ENCODE measurements around the gene MANEA.
A peak's percentile ranks its signal among the peaks of the same experiment; 100 is the strongest.
"Not testable (repeated sequence)": the region's sequence is repeated elsewhere in the genome, so short reads cannot be mapped to it uniquely, and the experiment has no call there.

Gene MANEA, protein sequence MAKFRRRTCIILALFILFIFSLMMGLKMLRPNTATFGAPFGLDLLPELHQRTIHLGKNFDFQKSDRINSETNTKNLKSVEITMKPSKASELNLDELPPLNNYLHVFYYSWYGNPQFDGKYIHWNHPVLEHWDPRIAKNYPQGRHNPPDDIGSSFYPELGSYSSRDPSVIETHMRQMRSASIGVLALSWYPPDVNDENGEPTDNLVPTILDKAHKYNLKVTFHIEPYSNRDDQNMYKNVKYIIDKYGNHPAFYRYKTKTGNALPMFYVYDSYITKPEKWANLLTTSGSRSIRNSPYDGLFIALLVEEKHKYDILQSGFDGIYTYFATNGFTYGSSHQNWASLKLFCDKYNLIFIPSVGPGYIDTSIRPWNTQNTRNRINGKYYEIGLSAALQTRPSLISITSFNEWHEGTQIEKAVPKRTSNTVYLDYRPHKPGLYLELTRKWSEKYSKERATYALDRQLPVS

DNA sequence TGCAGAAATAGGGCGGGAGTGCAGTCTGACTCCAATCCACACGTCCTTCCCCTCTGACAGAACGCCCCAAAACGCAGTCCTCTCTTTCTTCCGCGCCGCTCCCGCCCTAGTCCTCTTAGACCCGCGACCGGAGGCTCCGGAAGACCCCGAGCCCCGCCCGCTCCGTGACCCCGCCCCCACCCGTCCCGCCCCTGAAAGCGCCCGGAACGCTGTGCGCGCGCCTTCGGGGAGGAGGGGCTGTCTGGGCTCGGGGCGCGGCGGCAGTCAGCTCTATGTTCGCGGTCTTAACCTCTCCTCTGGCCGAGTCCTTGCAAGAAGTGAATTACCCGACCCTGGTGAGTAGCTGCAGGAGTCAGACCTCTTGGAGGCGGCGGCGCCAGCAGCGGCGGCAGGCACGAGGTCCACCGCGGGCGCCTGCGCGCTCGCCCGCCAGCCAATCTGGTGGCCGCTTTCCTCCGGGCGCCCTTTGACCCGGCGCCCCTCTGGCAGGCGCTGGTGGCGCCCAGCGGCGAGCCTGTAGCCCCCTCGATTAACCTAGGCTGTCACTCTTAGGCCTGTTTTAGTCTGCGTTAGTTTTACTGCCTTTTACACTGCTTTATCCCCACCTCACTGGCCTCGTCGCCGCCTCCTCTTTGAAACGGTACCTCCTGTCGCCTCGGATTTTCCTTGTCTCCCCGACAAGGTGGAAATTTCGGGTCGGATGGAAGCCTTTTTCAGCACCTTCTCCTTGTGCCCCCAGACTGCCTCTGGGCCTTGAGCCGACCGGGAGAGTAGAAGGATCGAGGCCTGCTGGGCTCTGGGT lies at the start of gene MANEA:
Gene MANEA (plus strand): TSS at position 232 of the 802 bp plus-strand sequence. CDS start 8,905 bp downstream, outside the sequence.
- peak; percentile 64 to 75 for DNase-seq (ENCODE audit: low read depth in 2 of 2)

DNA sequence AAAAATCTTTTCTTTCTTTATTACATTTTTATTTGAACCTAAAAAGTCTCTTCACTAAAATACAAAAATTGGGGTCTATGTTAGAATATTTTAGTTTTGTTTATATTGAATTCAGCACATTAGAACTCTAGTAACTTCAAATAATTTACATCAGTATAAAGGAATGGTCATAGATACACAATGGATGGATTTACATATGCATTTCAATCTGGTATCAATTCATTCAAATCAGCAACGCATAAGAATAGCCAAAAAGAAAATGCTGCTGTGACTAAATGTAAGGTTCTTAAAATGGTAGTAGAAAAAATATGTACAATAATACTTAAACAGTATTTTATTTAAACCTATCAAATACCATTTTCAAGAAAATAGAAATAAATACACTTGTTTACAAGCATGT lies 47.6 kb upstream of the MANEA start:
- no peak for DNase-seq (ENCODE audit: low read depth in 2 of 2)

DNA sequence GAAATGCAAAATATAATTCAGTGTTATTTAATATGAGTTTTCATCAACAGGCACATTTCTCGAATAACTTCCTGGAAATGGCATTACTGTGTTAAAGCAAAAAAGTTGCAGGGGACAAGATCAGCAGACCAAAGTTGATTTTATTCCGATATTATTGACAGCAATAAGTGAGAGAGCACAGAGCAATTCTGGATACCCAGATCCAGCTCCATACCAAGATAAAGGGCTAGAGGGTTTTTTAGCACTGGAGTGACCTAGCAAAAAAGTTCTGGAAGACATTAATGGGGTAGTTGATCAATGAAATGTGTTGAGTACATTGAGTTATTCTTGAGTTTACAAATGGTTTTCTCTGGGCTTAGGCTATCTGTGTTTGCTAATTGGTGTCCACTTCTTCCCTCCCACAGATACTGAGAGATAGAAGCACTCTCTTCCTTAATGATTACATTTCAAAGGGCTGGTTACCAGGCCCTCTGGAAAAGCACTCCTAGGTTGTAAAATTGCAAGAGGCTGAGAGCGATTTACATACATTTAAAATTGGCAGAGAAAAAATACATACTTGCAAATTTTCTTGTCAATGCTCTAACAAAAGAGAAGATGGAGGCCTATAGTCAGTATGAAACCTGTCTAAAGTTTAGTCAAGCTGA lies 47.0 kb upstream of the MANEA start:
- no peak for DNase-seq (ENCODE audit: low read depth in 2 of 2)

DNA sequence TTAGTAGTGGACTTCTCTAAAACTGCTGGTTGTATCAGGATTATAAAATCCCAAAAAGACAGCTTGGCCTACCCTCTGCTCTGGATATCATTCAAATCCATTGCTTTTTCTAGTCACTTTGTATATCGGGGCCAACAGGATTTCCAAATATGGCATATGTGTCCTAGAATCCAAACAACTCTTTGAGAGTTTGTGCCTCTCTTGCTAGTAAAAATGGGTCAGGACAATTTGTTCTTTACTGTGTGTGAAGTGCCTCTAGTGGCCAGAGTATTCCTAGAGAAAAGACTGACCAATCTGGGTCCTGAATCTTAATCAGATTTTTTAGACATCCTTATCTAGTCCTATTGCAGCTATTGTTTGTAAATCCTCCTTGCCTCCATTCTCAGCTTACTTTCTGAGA lies 33.5 kb upstream of the MANEA start:
- no peak for DNase-seq (ENCODE audit: low read depth in 2 of 2)

DNA sequence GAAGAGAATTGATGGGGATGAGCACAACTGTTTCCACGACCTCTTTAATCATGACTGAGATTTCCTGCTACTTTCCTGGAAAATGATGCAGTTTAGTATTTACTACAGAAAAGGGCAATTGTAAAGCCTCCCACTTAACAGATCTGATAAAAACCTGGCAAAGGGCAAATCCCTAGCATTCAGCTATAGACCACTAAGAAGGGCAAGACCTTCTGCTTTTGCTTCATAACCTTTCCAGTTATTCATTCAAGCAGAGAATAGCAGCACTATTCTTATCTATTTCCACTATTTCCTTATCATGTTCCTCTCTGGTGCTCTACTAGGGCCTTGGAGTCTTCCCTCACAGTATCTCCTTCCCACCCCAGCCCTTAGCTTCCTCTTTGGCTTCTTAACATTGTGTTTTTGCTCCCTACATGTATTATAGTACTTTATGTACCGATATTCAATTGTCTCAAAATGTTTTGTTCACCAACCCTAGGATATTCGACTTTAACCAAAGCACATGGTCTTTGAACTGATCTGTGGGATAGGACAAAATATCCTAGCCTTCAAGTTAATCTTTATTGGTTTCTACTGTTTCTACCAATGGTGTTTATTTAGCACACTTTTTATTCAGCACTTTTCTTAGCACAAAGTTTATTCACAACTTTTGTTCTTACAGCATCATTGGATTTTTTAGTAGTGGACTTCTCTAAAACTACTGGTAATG lies 32.7 kb upstream of the MANEA start:
- no peak for DNase-seq (ENCODE audit: low read depth in 2 of 2)

DNA sequence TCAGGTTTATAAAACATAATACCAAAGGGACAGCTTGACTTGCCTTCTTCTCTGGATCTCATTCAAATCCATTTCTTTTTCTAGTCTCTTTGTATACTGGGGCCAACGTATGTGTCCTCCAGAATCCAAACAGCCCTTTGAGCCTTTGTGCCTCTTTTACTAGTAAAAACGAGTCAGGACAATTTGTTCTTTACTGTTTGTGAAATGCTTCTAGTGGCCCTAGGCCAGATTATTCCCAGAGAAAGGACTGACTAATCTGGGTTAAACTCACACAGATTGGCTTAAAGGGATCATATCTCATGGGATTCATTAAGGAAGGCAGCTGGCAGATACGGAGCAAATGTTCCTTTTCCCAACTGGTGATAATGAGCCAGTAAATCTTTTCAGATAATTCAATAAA lies 32.1 kb upstream of the MANEA start:
- DNase-seq (ENCODE audit: low read depth in 2 of 2): no peak

DNA sequence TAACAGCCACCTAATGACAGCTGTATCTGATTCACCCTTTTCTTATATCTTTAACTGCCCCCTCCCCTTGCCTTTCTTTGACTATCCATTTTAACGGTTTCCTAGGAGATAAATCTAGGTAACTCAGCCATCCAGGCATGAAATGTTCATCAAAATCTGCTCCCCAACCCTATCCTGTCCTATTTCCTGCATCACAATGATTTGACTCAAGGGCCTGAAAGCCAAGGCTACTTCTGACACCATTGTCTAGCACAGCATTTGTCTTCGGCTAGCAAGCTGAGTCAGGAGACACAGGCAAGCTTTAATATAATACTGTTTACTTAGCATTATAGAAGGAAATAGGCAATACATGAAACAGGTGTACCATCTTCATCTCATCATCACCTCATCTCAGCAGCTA lies 31.6 kb upstream of the MANEA start:
- DNase-seq (ENCODE audit: low read depth in 2 of 2): no peak

DNA sequence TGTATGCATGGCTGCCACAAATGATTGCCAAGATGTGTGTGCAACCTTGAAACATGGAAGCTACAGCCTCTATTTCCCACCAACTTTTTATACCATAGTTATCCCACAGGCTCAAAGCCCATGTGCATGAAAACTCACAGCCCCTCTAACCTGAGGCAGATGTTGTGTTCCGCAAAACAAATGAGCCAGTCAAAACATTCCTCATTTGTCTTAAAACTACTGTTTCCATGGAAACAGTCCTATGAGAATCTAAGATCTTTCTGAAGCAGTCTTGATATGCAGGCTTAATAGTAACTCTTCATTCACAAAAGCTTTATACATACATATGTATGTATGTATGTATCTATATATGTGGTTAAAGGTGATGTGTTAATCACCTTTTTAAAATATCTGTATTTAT lies 31.2 kb upstream of the MANEA start:
- DNase-seq (ENCODE audit: low read depth in 2 of 2): no peak

DNA sequence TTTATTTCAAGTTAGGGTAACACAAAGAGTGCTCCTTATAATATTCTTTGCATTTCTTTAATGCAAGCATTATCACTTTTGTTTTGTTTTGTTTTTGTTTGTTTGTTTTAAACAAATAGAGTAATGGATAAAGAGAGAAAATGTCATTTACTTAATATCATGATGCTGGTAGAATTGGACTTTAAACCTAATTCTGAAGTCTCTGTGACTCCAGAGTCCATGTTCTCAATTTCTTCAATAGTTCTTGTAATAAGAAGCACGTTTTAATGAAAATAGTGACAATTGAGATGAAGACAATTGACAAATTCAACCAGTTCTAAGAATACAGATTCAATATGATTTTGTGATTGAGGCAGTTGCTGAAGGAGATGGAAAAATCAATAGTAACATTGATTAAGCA lies 30.3 kb upstream of the MANEA start:
- DNase-seq (ENCODE audit: low read depth in 2 of 2): no peak

DNA sequence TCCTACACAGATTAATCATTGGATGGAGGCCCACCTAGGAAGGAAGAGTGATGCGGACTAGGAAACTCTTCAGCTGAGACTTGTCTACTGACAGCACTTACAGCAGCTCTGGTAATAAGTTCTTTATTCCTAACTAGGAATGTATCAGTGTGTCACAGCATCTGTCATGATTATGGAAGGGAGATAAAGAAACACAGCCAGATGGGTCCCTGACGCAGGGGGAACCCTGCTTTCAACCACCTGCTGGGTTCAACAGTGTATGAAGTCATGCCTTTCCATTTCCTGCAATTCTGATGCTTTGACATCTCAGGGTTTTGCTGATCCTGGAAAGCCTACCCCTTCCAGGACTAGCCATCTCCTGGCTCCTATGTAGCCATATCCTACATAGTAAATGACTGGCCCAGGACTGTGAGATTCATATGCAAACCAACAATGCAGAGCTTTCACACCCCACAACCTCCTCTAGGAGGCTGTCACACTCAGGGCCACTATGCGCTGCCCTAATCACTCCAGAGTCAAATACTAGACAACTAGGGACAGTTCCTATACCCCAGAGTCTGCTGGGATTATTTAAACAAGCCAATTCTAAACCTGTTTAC lies 29.0 kb upstream of the MANEA start:
- no peak for DNase-seq (ENCODE audit: low read depth in 2 of 2)

DNA sequence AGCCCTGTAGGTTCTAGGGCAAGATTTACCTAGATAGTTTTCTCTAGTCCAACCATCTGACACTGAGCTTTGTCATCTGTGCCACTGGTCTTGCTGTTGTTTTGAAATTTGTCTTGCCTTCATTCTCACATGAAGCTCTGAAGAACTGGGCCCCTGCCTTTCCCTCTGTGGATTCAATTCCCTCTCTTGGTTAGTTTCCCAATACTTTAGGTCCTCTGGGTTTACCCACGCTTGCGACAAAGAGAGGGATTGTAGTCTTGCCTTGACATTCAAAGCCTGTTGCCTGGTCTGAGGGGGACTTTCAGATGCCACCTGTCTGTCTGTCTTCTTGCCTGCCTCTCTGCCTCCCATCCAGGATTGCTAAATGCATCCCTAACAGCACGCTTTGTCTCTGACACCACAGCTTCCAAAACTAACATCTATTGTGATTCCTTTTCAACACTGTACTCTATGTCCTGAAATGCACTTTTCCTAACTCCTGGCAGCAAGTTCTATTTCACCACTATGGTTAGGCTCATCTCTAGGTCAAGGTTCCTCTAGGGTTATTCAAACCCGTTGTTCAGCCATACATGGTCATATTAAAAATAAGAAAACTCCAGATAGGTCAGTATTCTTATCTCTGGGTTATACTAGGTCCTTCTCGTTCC lies 25.5 kb upstream of the MANEA start:
- DNase-seq (ENCODE audit: low read depth in 2 of 2): no peak

DNA sequence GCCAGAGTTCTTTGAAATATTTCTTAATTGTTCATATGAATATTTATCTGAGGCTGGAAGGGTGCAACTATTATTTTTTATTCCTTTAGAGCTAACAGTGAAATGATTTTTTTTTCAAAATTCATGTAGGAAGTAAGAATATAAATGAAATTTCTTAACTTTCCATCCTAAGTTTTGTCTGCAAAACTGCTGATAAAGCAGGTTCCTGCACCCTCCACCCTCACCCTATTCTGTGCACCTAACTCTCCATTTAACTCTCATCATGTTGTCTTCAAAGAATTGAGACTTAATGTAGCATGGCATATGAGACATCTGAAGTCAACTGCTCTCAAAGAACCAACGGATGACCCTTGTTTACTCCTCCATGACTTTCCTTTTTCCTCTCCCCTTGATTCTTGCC lies 23.5 kb upstream of the MANEA start:
- no peak for DNase-seq (ENCODE audit: low read depth in 2 of 2)

DNA sequence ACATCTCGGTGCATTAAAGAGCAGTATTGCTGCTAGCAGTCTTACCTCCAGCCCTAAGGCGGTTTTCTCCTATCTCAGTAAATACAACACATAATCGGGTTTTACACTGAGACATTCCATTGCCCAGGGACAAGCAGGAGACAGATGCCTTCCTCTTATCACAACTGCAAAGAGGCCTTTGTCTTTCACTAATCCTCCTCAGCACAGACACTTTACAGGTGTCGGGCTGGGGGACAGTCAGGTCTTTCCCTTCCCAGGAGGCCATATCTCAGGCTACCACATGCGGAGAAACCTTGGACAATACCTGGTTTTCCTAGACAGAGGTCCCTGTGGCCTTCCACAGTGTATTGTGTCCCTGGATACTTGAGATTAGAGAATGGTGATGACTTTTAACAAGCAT lies 16.4 kb upstream of the MANEA start:
- not testable (repeated sequence) for DNase-seq (ENCODE audit: low read depth in 2 of 2)

DNA sequence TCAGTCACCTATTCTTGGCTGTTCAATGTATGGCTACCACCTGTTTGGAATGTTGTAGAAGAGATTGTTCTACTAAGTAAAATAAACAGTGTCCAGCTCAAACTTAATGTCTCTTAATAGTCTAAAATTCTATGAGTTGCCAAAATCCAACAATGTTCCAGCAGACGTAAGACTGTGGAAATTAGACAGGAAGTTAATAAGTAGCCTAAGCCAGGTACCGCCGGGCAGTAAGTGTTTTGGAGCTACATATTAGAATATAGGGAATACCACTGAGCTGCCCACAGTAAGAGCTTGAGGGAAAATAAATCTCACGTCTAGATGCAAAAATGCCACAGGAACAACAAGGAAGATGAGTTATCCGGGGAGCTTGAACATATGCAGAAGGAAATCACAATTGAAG lies 7.8 kb upstream of the MANEA start:
- no peak for DNase-seq (ENCODE audit: low read depth in 2 of 2)

DNA sequence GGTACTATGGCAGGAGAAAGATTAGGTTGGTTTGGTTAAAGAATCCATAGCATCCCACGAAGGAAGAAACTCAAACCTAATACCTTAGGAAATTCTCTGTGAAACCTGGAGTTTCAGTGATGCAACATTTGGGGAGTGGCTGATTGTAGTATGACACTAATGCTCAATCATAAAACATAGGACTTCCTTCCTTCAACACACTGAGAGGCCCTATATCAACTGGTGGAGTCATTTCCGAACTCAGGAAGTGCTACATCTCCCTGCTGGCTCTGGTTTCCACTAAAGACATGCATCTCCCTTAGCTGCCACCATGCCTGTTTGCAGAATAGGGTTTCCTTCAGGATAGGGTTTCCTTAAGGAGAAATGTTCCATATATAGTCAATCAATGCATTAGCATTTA lies 5.2 kb upstream of the MANEA start:
- DNase-seq (ENCODE audit: low read depth in 2 of 2): no peak

DNA sequence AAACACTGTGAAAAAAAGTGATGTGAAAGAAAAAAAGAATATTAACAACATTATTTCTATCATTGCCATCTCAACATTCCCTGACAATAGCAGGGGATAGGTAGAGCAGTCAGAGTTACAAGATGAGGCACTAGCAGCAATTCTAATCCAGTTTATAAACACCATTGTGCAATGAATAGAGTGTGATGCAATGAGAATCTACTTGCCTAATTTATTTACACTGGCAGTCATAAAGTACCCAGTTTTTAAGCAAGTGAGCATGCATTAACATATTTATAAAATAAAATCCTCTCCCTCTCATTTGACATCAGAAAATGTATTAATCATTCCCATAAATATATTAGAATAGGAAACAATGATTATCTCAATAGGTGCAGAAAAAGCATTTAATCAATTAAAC lies 2.5 kb upstream of the MANEA start:
- no peak for DNase-seq (ENCODE audit: low read depth in 2 of 2)

DNA sequence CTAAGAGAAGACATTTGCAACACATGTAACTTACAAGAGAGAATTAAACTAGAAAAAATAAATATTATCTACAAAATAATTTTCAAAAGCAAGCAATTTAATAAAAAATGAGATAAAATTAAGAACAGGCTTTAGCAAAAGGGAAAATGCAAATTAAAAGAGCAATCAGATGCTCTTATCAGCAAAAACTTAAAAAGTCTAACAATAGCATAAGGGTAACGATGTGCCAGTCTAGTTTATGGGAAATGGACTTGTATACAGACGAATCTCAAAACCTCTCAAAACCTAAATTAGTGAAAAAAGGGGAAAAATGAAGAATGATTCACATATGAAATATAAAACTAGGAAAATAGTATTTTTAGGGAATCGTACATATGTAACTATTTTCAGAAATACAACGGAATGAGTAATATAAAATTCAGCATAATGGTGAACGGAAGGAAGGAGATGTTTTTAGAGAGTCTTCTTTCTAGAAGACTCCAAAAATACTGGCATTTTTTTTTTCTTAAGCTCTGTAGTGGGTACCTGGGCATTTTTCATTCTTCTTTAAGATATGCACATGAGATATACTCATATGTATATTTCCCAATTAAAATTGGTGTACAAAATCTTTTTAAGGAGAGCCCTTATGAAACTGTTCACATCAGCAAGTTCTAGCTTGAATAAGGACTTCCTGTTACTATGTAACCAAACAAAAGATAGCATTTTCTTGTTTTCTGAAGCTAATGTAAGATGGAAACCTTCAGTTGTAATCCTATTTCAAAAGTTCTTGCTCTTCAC lies 927 bp upstream of the MANEA start:
- DNase-seq (ENCODE audit: low read depth in 2 of 2): no peak

DNA sequence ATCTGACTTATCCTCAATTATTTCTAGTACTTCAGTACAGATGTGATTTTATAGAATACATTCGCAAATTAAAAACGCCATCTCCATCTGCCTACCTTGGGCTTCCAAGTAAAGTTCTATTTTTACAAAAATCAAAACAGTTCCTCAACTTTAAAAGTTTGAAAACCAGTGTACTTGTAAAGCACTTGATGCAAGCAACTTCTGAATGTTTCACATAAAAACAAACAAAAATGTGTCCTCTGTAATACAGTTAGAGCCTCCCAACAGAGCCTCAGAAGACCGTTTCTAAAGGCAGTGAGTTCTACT lies 384 bp upstream of the MANEA start:
- DNase-seq (ENCODE audit: low read depth in 2 of 2): no peak

DNA sequence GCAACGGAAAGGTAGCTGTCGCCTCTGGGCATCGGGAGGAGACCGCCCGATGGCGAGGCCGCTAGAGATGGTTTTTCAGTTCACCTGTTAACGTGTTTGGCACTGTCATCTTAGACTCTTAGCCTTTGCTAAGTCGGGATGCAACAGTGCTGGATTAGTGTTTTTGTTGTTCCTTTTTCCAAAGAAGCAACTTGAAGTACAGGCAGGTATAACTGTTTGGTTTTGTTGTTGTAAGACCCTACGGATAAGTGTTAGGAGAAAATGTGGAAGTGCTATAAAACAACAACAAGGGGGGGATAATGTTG lies 723 bp downstream of the MANEA start:
- DNase-seq (ENCODE audit: low read depth in 2 of 2): peak in 1 of 2 donors; percentile 5

DNA sequence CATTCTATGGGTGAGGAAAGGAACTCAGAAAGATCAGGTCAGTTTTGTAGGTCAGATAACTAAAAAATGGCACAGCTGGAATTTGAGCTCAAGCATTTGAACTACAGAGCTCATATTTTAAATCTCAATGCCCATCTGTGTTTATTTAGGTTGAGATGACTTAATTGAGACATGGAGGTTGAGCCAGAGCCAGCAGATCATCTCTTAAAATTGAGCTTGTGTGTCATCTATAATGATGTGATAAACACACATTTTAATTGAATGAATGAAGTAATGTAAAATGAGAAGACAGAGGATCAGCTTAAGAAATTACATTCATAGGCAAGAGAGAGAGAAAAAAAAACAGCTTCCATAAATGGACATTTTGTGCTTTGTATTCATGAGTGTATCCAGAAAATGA lies 3.7 kb downstream of the MANEA start:
- DNase-seq (ENCODE audit: low read depth in 2 of 2): no peak

DNA sequence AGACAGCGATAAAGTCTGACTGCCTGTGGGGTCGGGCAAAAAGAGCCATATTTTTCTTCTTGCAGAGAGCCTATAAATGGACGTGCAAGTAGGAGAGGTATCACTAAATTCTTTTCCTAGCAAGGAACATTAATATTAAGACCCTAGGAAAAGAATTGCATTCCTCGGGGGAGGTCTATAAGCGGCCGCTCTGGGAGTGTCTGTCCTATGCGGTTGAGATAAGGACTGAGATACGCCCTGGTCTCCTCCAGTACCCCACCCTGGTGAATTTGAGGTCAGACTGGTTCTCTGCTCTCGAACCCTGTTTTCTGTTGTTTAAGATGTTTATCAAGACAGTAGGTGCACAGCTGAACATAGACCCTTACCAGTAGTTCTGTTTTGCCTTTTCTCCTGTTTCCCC lies 6.9 kb downstream of the MANEA start:
- not testable (repeated sequence) for DNase-seq (ENCODE audit: low read depth in 2 of 2)

Measured in stimulated activated CD8-positive, alpha-beta memory T cell treated with anti-CD3 and anti-CD28 coated beads, Interleukin-2, amount 100 ng/mL, for 48 hours (primary cell).